ENCODE measurements around the gene ZCCHC7. TPM values are rescaled to one million over a fixed set of nuclear protein-coding genes. Genes with fewer than 3 reads are reported as not detected.

ZCCHC7 gene
- total and polyA plus RNA-seq, 9 of the 15 experiments (the other 6 are each of a cell fraction or from before 2014, with no cell fraction given) = 34.1 to 68.9 (median 48.8) TPM

- TF ChIP-seq CHAMP1 (IDR thresholded peaks at IDR 0.05) (peak; percentile 52; the same call in 1 of the 2 replicates), SREBF1 (IDR thresholded peaks at IDR 0.05; ENCODE audit: borderline replicate concordance, low read depth, low read length) (no peak), ESRRA (IDR thresholded peaks at IDR 0.05; ENCODE audit: borderline replicate concordance, low read depth) (peak; percentile 31; the same call in 1 of the 2 replicates), RCOR1 (IDR thresholded peaks at IDR 0.05; ENCODE audit: borderline replicate concordance in 1 of 2, low read depth in 2 of 2, low read length in 2 of 2) (no peak), ZNF232 (CRISPR knock-in tag; IDR thresholded peaks at IDR 0.05) (no peak), TSC22D4 (tag; IDR thresholded peaks at IDR 0.05) (no peak), TAF9B (IDR thresholded peaks at IDR 0.05; ENCODE audit: partially characterized antibody) (no peak), ZNF41 (CRISPR knock-in tag; conservative IDR thresholded peaks at IDR 0.05) (no peak), MAFF (IDR thresholded peaks at IDR 0.05; ENCODE audit: low read length) (0 out of 2 replicates have a peak, but pooled peaks have one; percentile 20), KAT2B (IDR thresholded peaks at IDR 0.05; ENCODE audit: low read depth, low read length) (no peak), CC2D1A (IDR thresholded peaks at IDR 0.05) (peak; percentile 35; the same call in 1 of the 2 replicates), ZEB2 (IDR thresholded peaks at IDR 0.05) (no peak), HNRNPL (IDR thresholded peaks at IDR 0.05; ENCODE audit: low read depth, low read length) (no peak), BCLAF1 (IDR thresholded peaks at IDR 0.05; ENCODE audit: borderline replicate concordance in 1 of 2, control insufficient read depth in 1 of 2, low read depth in 2 of 2, low read length in 1 of 2) (no peak), SLC30A9 (CRISPR knock-in tag; IDR thresholded peaks at IDR 0.05) (no peak), MXI1 (IDR thresholded peaks at IDR 0.05; ENCODE audit: low read depth, low read length) (no peak), ELF1 (tag; IDR thresholded peaks at IDR 0.05) (no peak), TARDBP (IDR thresholded peaks at IDR 0.05) (no peak)
- TF ChIP-seq, protein P1, sequence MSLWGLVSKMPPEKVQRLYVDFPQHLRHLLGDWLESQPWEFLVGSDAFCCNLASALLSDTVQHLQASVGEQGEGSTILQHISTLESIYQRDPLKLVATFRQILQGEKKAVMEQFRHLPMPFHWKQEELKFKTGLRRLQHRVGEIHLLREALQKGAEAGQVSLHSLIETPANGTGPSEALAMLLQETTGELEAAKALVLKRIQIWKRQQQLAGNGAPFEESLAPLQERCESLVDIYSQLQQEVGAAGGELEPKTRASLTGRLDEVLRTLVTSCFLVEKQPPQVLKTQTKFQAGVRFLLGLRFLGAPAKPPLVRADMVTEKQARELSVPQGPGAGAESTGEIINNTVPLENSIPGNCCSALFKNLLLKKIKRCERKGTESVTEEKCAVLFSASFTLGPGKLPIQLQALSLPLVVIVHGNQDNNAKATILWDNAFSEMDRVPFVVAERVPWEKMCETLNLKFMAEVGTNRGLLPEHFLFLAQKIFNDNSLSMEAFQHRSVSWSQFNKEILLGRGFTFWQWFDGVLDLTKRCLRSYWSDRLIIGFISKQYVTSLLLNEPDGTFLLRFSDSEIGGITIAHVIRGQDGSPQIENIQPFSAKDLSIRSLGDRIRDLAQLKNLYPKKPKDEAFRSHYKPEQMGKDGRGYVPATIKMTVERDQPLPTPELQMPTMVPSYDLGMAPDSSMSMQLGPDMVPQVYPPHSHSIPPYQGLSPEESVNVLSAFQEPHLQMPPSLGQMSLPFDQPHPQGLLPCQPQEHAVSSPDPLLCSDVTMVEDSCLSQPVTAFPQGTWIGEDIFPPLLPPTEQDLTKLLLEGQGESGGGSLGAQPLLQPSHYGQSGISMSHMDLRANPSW (CRISPR knock-in tag; IDR thresholded peaks at IDR 0.05) = no peak
- TF ChIP-seq, protein P2, sequence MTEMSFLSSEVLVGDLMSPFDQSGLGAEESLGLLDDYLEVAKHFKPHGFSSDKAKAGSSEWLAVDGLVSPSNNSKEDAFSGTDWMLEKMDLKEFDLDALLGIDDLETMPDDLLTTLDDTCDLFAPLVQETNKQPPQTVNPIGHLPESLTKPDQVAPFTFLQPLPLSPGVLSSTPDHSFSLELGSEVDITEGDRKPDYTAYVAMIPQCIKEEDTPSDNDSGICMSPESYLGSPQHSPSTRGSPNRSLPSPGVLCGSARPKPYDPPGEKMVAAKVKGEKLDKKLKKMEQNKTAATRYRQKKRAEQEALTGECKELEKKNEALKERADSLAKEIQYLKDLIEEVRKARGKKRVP (CRISPR knock-in tag; IDR thresholded peaks at IDR 0.05) = no peak
Observed at GRCh38 chr9:37295796-37296195, 175.4 kb downstream of the ZCCHC7 start (continued).
